Small intestine (tissue), 7 donors: ENCODE data around the gene WDR77. TPM values are rescaled to one million over a fixed set of nuclear protein-coding genes. Genes with fewer than 3 reads are reported as not detected.
A peak's percentile ranks its signal among the peaks of the same experiment; 100 is the strongest.

Experiments
- DNase-seq, 2 donors: peaks; one replicate each; pipeline versions ENCODE4 v3.0.0 to v3.0.0-alpha.2; 2013
- FAIRE-seq: peaks from 2 replicates; lab custom pipeline; 2012; peaks lifted over from hg19 to GRCh38; lab: Jason Lieb, UNC
- H3K27ac ChIP-seq, 3 donors: one replicate each; pipeline ENCODE4 v1.5.1; 2013; ENCODE audit warnings: low read length in 2 of 3, mild to moderate bottlenecking in 2 of 3, control low read depth in 1 of 3, inconsistent platforms in 1 of 3, low read depth in 1 of 3, moderate library complexity in 1 of 3
- H3K27me3 ChIP-seq, 3 donors: one replicate each; pipeline ENCODE4 v1.6.1; 2013; ENCODE audit warnings: low read length in 3 of 3, inconsistent platforms in 1 of 3; ENCODE audit not compliant: control insufficient read depth in 3 of 3, insufficient read depth in 3 of 3
- H3K36me3 ChIP-seq, 3 donors: one replicate each; pipeline ENCODE4 v1.6.1; 2013; ENCODE audit warnings: low read length in 3 of 3, inconsistent platforms in 1 of 3, low read depth in 1 of 3, mild to moderate bottlenecking in 1 of 3, moderate library complexity in 1 of 3; ENCODE audit not compliant: control insufficient read depth in 3 of 3, insufficient read depth in 2 of 3
- H3K4me1 ChIP-seq, 3 donors: one replicate each; pipeline ENCODE4 v1.6.1; 2013; ENCODE audit warnings: low read length in 2 of 3, inconsistent platforms in 1 of 3, low read depth in 1 of 3, mild to moderate bottlenecking in 1 of 3, moderate library complexity in 1 of 3; ENCODE audit not compliant: control insufficient read depth in 3 of 3, insufficient read depth in 2 of 3
- H3K4me3 ChIP-seq, 3 donors: one replicate each; pipeline ENCODE4 v1.5.1; 2013; ENCODE audit warnings: low read length in 3 of 3, control low read depth in 1 of 3, inconsistent platforms in 1 of 3, low read depth in 1 of 3, mild to moderate bottlenecking in 1 of 3, moderate library complexity in 1 of 3
- H3K9me3 ChIP-seq, 2 donors: one replicate each; pipeline ENCODE4 v1.6.1; 2013; ENCODE audit warnings: low read depth in 1 of 2, low read length in 1 of 2; ENCODE audit not compliant: control insufficient read depth in 2 of 2, insufficient read depth in 1 of 2
- WGBS, 3 donors: extraction: QIAGEN DNeasy Blood & Tissue Kit; methylation state at CpG; one replicate each; pipeline ENCODE4 v1.1.7; 2013; 5-methylcytosine and 5-hydroxymethylcytosine counted together
- polyA plus RNA-seq, 4 donors: library from polyadenylated mRNA; stranded (reverse) in 3 of 4; unstranded in 1 of 4; fragments of 200-250 nt in 3 of 4; fragments of 120-200 nt in 1 of 4; gene quantifications; one replicate each; pipeline versions ENCODE4 v1.2.1 to v1.2.3, GENCODE V29; 2013
- donor health status: healthy with polysubstance abuse.
- donor health status: control.
- donor health status: control.
- donor health status: Bipolar disorder and iron deficiency.
- donor health status: healthy.

The WDR77 gene
- polyA plus RNA-seq, 4 donors = 11.0 to 30.1 (median 21.7) TPM

DNA sequence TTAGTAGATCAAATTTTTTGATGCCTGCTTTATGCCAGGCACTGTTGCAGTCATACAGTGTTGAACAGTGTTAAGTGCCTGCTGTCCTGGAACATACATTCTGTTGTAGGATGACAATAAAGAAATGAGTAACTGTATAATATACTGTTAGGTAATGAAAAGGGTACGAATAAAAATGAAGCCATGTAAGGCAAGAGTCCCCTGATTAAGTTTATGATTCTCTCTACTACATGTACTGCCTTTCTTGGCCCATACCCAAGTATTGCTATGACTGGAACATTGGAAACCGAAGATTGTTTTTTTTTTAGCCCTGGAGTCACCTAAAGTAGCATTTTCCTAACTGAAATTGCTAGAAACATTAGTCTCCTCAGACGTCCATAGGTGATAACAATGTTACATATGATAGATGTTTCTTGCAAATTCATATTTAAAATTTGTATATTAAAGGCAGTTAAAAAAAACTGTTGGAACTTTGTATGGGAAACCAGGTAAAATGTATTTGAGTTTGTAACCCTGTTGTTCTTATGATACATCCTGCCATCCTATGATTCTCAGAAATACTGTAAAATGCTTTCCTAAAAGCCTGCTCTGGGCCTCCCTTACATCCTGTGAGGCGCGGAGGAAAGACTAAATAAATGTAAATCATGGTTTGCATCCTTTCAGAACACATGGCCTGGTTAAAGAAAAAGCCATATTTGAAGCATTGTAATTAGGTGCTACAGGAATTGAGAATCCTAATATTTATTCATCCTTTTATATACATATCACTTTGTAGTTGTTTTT, 6.0 kb upstream of the WDR77 start:
- 50 to 58% (median 55%) methylated on average over 5 of the region's 5 CpGs for WGBS, 3 donors
- peaks cover 2 to 9% (median 9%) of the 10 kb centered on the region in 3 donors for H3K4me1 ChIP-seq
- H3K27ac ChIP-seq = no peak overlapping the region
- no peak for FAIRE-seq
- H3K9me3 ChIP-seq = no peaks in the 10 kb centered on the region
- no peaks in the 10 kb centered on the region for H3K27me3 ChIP-seq
- no peak overlapping the region for H3K4me3 ChIP-seq
- no peak for DNase-seq
- peaks cover 4 to 18% (median 18%) of the 10 kb centered on the region in 3 donors for H3K36me3 ChIP-seq

DNA sequence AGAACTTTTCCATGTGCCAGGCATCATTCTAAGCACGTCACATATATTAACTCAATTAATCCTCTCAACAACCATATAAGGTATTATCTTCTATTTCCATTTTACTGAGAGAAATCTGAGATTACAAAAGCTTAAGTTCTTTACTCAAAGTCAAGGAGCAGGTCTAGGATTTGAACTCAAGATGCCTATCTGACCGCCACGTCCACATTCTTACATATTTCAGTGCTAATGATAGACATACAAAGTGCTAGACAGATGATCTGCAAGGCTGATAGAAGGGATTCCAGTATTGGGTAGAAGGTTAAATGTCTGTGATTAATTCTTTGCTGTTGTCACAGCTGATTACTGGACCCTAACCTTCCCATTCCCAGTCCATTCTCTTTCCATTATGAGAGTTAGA, 4.7 kb upstream of the WDR77 start:
- H3K4me1 ChIP-seq = peaks cover 2 to 10% (median 9%) of the 10 kb centered on the region in 3 donors

DNA sequence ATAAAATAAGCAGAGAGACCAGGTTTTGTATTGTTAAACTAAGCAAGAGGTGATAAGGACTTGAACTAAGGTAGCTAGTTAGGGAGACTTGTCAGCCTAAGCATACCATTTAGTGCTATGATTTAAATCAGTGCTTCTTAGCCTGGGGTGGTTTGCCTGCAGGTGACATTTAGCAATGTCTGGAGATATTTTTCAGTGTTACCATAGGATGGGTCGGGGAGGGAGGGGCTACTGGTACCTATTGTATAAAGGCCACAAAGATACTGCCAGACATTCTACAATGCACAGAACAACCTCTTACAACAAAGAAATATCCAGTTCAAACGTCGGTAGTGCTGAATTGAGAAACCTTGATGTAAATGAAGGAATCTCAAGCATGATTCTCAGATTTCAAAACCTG, 3.5 kb upstream of the WDR77 start:
- H3K27me3 ChIP-seq = no peaks in the 10 kb centered on the region
- H3K9me3 ChIP-seq = no peaks in the 10 kb centered on the region
- peaks cover 2 to 12% (median 10%) of the 10 kb centered on the region in 3 donors for H3K4me1 ChIP-seq
- no peak overlapping the region for H3K4me3 ChIP-seq
- FAIRE-seq (no peak), DNase-seq (no peak)
- H3K27ac ChIP-seq = no peak overlapping the region
- H3K36me3 ChIP-seq = peaks cover 0 to 11% (median 9%) of the 10 kb centered on the region in 3 donors
- WGBS, 3 donors = 77 to 88% (median 79%) methylated on average over 3 of the region's 3 CpGs

More for the DNA sequence above, 4.7 kb upstream of the WDR77 start:
- no peaks in the 10 kb centered on the region for H3K9me3 ChIP-seq
- H3K4me3 ChIP-seq = no peak overlapping the region
- peaks cover 4 to 14% (median 13%) of the 10 kb centered on the region in 3 donors for H3K36me3 ChIP-seq
- WGBS, 3 donors = 86 to 92% (median 88%) methylated on average over 3 of the region's 3 CpGs
- DNase-seq = no peak
- H3K27me3 ChIP-seq = no peaks in the 10 kb centered on the region
- no peak for FAIRE-seq
- H3K27ac ChIP-seq = no peak overlapping the region

DNA sequence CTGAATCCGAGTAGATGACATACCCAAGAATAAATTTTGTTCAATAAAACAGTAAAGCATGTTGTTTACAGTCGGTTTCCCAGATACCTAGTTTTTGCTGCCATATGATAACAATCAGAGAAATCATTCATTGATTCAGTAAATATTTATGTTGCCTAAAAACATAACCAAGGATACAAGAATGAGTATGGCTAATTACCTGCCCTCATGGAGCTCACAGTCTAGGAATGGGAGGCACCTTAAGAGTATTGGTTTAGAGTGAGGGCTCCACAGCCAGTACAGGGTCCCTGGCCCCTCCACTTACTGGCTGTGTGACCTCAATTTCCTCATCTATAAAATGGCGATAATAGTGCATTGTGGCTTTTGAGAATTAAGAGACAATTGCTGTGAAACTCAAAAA, 1.1 kb upstream of the WDR77 start:
- no peak for DNase-seq
- peaks cover 4 to 20% (median 18%) of the 10 kb centered on the region in 3 donors for H3K4me1 ChIP-seq
- no peaks in the 10 kb centered on the region for H3K9me3 ChIP-seq
- peaks cover 0 to 12% (median 4%) of the 10 kb centered on the region in 3 donors for H3K36me3 ChIP-seq
- no peak for FAIRE-seq
- no peak overlapping the region for H3K27ac ChIP-seq
- peak overlapping the region; percentile 59 to 82 (median 74) for H3K4me3 ChIP-seq
- no peaks in the 10 kb centered on the region for H3K27me3 ChIP-seq
- 33 to 41% (median 38%) methylated on average over 3 of the region's 3 CpGs for WGBS, 3 donors

DNA sequence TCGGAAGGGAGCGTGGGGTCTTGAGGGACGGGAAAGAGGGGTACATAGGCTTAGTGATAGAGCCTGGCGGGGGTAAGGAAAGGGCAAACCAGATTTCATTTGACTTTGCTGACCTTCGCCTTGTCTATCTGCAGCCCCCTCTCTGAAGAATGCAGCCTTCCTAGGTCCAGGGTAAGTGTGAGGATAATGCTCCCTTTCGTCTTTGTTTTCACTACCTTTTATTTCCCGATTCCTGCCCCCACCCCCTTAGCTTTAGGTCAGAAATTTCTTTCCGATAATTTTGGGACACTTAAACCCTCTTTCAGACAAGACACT, 604 bp upstream of the WDR77 start:
- H3K4me3 ChIP-seq = peak overlapping the region; percentile 59 to 82 (median 74)
- H3K4me1 ChIP-seq = peaks cover 4 to 20% (median 18%) of the 10 kb centered on the region in 3 donors
- H3K27ac ChIP-seq = peak overlapping the region; percentile 69 to 82 (median 76)
- H3K9me3 ChIP-seq = no peaks in the 10 kb centered on the region
- DNase-seq (no peak), FAIRE-seq (no peak)
- WGBS, 3 donors = 0% methylated on average over 8 of the region's 8 CpGs
- H3K36me3 ChIP-seq = peaks cover 0 to 12% (median 4%) of the 10 kb centered on the region in 3 donors
- no peaks in the 10 kb centered on the region for H3K27me3 ChIP-seq

DNA sequence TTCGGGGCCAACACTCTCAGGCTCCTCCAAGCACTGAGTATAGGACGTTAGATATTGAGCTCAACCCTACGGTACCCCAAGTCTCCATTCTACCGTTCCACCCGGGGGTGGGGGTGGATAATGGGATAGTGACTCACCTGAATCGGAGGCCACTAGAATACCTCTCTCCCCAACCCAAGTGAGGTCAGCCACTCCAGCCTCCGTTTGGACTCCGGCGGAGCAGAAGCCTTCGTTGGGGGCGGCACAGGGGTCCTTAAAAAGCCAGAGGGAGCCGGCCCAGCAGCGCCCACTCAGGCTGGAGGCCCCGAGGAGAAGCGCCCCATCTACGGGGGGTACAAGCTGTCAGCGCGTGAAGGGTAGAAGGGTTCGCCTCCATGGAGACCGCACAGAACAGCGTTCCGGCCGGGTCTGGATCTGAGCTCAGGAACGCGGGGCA, 556 bp downstream of the WDR77 start:
- WGBS, 3 donors = 0 to 1% (median 1%) methylated on average over 25 of the region's 25 CpGs
- no peaks in the 10 kb centered on the region for H3K9me3 ChIP-seq
- H3K36me3 ChIP-seq = peaks cover 2 to 14% (median 5%) of the 10 kb centered on the region in 3 donors
- H3K4me3 ChIP-seq = peak overlapping the region; percentile 74 to 82 (median 81)
- FAIRE-seq (no peak), DNase-seq (no peak)
- peak overlapping the region; percentile 38 to 69 (median 65) for H3K27ac ChIP-seq
- no peaks in the 10 kb centered on the region for H3K27me3 ChIP-seq
- H3K4me1 ChIP-seq = peaks cover 4 to 20% (median 18%) of the 10 kb centered on the region in 3 donors

DNA sequence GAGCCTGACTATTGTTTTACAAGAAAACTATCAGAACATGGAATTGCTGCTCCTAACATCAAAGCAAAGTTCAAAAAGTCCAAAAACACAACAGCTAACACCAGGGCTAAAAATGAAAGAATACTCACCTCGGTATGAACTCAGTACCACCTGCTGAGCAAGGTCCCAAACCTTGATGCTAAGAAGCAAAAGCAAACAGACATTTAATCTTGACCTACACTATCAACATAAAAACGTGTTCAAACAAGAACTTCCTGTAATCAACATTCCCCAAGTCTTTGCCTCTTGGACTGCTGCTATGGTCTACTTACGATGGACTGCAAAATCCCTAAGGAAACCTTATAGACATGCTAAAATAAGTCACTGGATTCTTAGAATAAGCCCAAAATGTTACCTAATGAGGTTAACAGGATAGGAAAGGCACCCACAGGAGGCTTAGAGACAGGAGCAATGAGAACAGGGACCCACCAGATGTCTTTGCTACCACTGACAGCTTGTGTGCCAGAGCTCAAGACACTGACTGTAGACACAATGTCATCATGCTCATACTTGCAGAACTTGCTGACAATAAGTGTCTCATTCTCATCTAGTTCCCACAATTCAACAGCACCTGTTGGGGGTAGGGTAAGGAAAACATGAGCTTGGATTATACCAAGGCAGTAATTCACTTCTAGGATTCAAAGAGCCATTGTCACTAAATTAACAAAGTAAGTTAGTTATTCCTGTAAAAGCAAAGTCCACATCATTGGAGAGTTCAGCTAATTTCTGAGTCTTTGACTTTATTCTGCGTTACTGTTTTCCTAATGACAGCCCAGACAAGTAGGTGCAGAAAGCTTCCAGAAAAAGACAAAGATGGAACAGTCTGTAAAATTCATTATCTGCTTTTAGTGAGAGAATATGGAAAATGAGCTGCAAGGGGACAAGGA, 1.8 kb downstream of the WDR77 start:
- no peak for FAIRE-seq
- DNase-seq = peak; percentile 55 to 76
- WGBS, 3 donors = 14 to 47% (median 32%) methylated on average over 4 of the region's 4 CpGs
- H3K27me3 ChIP-seq = no peaks in the 10 kb centered on the region
- H3K36me3 ChIP-seq = peaks cover 9 to 21% (median 9%) of the 10 kb centered on the region in 3 donors
- H3K4me3 ChIP-seq = peak overlapping the region in 1 of 3 donors; percentile 82
- H3K9me3 ChIP-seq = no peaks in the 10 kb centered on the region
- peak overlapping the region in 1 of 3 donors; percentile 65 for H3K27ac ChIP-seq
- peaks cover 2 to 20% (median 18%) of the 10 kb centered on the region in 3 donors for H3K4me1 ChIP-seq

DNA sequence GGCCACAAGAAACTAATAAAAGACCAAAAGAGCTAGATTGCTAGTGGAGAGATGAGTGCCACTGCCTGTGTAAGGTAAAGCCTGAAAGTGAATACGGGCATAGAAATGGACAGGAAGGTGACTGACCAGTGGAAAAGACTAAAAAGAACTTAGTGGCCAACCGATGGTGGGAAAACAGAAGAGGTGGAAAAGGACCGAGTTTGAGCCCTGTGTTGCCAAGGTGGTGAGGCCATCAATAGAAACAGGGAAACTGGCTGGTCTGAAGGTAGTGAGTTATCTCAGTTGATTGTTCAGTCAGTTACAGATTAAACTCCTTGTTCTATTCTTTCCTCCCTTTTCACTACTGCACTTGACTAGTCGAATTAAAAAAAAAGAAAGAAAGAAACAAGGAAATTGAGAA, 2.5 kb downstream of the WDR77 start:
- Histone ChIP-seq H3K9me3 (no peaks in the 10 kb centered on the region), H3K4me3 (no peak overlapping the region), H3K36me3 (peaks cover 9 to 24% (median 13%) of the 10 kb centered on the region in 3 donors), H3K4me1 (peaks cover 2 to 20% (median 18%) of the 10 kb centered on the region in 3 donors), H3K27ac (peak overlapping the region in 1 of 3 donors; percentile 65), H3K27me3 (no peaks in the 10 kb centered on the region)
- FAIRE-seq (no peak), DNase-seq (no peak)
- 20 to 71% (median 36%) methylated on average over 4 of the region's 4 CpGs for WGBS, 3 donors
